ENCODE measurements around the gene SSH2.

SSH2 gene

DNA sequence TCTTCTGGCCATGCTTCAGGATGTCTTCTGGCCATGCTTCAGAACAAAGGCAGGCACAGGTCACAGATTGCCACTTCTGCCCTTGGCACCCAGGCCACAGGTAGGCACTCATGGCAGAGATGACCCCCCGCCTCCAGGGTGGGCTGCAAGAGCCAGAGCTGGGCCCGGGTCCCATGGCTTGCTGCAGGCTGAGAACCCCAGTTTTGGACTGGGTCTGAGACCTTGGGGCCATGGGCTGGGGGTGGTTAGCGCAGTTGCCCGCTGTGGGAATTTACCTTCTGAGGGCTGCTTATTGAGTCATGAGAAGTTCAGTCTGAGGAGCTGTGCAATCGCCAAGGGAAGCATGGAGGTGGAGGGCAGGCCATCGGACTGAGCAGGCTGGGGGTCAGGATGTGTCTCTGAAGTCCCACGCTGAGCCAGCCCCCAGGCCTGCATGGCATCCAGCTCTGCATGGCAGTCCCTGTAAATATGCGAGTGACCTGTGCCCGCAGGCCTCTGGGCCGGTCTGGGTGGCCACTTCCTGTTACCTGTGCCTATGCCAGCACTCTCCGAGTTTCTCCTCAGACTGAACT is 335.4 kb downstream of the SSH2 start:
- no peak for DNase-seq

DNA sequence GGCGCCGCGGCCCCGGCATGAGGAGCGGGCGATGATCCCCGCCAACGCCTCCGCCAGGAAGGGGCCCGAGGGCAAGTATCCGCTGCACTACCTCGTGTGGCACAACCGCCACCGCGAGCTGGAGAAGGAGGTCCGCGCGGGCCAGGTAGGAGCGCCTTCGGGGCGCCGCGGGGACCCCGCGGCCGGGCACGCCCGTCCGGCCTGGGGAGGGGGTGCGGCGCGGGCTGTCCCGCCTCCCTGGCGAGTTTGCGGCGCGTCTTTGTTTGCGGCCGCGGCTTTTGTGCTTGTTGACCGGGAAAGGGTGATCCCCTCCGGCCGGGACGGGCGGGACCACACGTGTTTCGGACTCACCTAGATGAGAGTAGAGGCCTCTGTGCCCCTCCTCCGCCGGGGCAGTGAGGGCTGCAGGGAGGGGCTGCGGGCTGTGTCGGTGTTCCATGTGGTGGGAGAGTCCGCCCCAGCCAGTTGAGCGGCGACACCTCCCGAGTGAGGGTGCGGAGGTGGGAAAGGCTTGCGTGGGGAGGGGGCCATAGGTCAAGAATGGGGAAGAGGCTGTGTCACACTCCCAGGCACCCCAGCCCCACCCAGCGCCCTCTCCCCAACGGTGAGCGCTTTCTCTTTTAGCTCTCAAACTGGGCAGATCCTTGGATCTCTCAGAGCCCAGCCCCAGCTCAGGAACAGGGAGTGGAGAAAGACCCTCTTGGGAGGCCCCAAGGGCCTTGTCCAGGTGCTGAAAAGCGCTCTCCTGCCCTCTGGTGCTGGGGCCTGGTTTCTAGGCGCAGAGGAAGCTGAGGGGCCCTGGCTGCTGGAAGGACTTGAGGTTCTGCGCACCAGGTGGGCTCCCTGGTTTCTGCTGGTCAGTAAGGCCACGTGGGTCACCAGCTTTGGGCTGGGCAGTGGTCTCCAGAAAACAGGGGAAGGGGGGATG is 336.2 kb downstream of the SSH2 start:
- DNase-seq: peak in 3 of 56 donors; percentile 24 to 37 (median 29)

DNA sequence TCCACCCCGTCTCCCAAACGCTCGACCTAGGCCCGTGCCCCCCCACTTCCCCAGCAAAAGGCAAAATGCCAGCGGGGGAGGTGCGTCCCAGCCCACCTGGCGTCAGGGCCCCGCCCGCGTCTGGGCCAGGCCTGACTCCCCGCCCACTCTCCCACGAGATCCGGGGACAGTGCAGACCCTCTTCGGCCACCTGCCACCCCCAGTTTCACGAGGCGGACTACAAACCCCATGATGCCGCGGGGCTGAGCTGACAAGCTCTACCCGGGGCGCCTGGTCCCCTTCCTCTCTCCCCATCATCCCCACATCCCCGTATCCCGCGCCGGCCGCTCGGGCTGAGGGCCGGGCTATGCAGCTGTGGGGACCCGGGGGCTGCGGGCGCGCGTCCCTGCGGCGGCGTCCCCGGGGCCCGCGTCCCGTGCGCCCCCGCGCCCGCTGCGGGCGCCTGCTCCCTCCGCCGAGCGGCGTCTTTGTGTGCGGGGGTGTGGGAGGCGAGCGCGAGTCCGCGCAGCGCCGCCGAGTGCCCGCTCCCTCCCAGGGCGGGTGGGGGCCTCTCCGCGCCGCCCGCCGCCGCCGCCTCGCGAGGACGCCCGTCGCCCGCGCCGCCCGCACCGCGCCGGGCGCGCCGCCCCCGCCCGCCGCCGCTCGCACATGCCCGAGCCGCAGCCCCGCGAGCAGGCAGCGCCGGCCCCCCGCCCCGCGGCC is 337.0 kb downstream of the SSH2 start, which contains the start of gene ANKRD13B:
ANKRD13B (plus strand) TSS at position 283 of the 702 bp plus-strand sequence. CDS start 490 bp downstream, outside the sequence.
- DNase-seq: peak in 46 of 56 donors; percentile 28 to 83 (median 60)

DNA sequence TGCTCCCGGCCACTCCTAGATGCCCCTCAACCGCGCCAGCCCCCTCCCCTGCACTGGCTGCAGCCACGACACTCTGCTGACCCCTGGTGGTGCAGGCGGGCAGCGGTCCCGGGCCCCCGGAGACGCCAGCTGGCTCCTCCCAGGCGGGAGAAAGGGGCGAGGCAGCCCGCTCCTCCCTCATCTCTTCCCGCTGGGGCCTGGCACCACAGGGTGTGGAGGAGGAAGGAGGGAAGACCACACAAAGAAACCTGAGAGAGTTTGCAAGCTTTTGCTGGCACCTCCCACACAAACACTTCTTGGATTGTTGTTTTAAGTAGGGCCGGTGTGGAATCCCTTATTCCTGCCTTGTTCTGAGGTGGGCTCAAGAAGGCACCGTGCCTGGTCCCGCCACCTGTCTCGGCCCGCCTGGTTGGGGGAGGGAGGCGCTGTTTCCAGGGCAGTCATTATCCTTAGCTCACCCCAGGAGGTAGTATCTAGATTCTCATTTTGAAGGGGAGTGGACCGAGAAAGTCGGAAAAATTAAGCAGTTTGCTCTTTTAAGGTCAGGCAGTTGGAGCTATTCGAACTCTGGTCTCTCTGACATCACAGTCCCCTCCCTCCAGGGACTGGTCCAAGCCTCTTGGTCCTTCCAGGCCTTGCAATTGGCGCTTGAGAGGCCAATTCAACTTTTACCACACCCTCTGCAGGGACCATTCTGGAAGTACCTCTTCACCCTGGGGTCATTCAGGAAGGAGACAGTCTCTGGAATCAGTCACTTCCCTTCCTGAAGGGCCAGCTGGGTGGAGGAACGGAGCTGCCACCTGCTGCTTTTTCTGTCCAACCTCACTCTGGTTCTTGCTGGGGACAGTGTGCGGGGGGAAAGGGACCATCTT is 338.1 kb downstream of the SSH2 start:
- DNase-seq: peak in 55 of 56 donors; percentile 39 to 94 (median 84)

DNA sequence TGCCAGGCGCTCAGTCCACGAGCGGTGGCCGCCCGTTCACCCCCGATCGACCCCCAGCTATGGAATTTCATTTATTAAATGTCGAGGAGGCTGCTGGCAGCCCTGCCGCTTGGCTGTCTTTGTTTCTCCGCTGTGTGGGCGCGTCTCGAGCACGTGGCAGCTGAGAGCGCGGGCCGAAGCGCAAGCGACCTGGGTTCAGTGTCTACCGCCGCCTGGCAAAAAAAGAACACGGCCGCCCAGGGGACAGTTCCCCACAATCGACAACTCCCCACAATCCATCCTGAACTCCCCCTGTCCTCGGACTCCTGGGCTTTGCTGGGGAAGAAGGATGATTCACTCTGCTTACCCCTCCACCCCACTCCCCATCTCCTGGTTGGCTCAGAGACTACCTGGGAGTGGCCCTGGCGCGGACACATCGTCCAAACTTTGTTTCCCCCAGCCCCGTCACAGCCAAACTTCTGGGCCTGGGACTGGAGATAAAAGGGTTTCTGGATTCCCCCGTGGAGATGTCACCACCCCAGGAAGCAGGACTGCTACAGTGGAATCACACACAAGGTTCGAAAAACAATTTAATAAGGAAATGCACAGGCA is 338.8 kb downstream of the SSH2 start:
- DNase-seq: peak in 19 of 56 donors; percentile 28 to 70 (median 57)

DNA sequence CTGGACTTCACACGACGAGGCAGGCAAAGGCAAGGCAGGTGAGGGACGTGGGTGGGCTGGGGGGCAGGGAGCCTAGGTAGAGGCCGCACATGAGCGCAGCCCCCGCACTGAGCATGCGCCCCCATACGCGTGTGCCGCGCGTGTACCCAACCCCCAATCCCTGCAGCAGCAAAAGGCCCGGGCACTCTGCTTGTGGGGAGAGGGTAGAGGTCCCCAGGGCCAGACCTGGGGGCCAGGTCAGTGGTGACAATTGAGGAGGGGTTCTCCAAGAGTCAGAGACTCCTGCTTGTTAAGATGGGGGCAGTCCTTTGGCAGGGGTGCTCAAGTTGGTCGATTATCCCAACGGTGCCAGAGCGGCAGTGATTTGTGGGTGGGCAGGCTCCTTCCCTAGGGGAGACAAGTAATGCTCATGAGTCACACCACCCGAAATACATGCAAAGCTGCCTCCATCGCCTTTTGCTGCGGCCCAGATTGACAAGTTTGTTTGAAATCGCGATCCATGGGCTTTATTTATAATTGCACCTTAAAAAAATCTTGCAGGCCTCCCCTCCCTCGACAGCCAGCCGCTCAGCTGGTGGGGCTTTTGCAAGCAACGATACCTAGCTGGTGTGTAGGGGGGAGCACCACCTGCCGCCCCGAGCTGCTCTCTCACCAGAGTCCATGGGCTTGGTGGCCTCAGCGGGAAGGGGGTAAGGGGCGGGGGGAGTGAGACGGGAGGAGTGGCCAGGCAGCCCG is 339.4 kb downstream of the SSH2 start:
- DNase-seq: peak in 15 of 56 donors; percentile 28 to 70 (median 57)

DNA sequence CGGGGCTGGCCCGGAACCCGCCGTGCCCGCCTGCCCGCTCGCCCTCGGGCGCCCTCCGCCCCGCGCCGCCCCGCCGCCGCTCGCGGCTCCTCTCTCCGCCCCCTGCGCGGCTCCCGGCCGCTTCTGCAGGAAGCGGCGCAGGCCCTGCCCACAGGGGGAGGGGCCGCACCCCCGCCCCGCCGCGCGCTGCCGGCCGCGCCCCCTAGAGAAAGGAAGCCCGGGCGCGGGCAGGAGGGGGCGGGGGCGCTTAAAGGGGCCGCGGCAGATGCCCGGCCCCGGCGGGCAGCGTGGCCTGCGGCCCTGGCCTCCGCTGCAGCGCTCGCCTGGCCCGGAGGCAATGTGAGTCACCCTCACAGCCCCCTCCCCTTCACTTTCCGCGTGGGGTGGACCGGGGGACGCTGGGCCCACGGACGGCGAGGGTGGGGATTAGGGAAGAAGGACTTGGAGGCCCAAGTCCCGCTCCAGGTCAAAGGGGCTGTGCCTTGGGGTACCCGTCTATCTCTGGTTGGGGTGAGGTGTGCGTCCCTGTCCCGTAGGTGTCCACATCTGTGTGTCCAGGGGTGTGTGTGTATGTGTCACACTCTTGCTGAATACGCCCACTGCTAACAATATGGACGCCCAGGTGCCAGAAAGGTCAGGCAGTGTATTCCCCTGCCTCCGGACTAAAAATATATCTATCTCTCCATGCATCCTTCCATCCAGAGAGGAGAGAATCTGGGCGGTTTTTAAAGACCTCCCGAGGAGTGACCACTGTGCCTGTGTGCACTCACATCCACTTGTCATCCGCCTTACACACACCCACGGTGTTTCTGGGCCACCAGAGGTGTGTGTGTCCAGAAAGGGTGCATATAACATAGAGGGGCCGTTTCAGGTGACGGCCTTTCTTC is 340.3 kb downstream of the SSH2 start, which contains the start of gene GIT1:
GIT1 (minus strand) TSS at position 125 of the 887 bp plus-strand sequence. CDS start 270 bp downstream, outside the sequence.
- peak in 49 of 56 donors; percentile 28 to 90 (median 72) for DNase-seq

DNA sequence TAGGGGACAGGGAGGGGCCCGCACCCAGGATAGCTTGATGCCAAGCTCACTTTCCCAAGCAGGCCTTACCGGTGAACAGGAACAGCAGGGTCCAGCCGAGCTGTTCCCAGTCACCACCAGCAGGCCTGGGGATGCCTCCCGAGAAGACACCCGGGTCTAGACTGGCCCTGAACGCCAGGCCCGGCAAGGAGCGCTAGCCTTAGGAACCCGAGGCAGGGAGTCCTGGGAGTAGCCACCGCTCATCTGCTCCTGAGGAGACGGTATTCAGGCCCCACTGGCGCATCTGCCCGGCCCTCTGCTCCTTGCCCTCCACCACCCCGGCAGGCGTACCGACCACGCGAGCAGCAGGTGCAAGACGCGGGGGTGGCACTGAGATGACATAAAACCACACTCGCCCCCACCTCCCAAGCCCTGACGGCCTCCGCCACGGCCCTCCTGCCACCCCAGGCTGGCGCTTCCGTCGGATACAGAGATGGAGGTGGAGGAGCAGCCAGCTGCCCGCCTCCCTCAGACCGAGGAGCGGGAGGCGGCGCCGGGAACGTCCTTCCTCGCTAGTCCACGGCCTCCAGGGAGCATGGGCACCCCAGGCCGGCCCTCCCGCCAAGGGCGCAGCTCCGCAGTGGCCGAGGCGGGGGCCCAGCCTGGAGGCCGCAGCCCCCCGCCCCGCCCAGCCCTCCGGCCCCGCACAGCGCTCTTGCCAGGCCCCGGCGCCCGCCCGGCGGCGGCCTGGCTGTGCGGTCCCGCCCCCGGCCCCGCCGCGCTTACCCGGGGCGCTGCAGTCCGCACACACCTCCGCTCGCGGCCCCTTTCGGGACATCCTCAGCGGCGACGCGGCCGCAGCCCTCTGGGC is 341.2 kb downstream of the SSH2 start:
- DNase-seq: peak in 16 of 56 donors; percentile 22 to 55 (median 38)

DNA sequence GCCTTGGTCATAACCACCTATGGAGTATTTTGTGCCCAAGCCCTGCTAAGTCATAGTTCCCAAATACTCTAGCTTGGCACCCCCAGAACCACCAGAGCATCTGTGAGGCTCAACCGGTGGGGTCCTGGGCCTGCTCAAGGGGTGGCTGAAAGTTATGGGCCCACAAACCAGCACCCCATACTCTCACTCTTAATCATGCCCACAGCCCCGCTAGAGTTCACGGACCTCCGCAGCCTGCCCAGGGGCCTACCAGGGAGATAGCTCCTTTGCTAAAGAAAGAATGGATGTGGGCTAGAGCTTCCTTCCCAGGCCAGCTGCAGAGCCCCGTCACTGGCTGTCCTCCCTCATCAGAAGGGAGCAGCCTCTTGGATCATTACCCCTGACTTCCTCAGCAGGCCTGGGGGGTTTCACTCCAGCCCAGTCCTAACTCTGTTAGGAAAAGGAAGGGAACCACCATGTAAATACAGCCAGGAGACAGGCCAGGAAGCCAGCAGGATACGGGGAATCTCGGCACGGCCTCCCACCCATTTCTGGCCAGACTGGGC is 341.9 kb downstream of the SSH2 start:
- DNase-seq: no peak

DNA sequence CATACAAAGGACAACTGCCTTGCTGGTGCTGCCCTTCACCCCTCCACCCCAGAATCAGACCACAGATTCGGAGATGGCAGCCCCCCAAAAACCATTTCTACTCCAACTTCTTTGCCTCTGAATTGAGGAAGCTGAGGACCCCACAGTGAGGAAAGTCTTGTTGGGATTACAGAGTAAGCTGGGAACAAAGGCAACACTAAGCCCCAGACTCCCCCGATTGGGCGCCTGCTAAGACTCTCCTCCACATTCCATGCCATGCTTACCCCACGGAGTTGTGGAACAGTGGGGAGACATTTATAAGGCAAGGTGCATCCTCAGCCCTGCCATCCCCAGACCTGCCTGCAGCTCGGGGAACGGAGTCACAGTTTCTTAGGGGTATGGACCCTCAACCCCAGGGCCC is 342.4 kb downstream of the SSH2 start:
- DNase-seq: no peak

DNA sequence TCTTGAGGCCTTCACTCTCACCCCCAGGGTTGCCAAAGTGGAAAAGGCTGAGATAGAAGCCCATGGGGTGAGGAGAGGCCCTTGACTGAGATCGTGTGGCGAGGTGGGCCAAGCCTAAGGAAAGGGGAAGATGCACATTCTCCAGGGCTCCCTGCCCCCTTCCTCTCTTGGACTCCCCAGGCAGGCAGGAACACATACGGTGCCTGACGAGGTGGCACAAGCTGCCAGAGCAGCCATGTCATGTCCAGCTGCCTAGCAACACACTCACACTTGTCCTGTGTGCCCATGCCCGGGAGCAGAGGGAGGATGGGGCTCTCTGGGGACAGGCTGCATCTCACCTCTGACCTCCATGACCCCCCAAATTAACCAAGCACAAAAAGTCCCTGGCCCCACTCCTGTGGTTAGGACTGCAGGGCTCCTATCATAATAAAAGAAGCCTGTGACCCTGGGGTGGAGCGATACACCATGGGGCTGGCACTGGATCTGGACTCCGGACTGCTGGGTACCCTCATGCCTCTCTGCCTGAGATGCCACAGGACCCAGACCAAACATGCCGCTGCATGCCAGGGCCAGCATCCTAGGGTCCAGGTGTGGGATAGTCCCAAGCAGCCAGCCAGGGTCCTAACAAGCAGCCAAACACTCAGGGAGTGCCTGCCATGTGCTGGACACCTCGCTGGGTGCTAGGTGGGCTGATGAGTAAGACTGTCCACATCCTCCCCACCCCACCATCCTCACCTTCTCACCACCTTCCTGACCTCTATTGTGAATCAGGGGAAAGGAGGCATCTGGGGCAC is 343.2 kb downstream of the SSH2 start:
- no peak for DNase-seq

DNA sequence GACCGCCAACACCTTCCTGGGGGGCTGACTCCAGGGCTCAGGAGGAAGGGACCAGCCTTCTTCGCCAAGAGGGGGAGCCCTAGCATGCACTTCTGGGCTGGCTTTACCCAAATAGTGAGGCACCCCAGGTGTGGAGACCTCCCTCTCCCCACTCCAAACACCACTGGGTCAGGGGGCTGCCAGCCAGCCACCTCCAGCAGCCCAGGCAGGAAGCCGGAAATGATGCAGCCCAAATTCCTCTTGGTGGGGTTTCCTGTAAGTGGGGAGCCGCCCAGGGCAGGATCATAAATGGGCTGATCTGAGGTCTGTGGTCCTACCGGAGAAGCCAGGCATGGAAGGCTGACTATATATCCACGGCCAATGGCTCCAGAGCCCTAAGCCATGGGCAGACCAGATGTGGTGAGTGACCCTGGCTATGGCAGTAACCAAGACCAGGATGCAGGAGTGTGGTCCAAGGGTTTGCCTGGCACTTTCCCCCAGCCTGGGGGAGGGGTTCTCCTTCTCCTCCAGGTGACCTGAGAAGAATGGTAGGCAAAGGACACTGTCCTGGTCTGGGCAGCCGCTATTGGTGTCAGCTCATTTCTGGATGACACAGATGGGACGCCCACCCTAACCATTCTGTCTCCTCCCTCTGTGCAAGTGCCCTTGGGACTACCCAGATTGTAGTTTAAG is 344.8 kb downstream of the SSH2 start:
- no peak for DNase-seq

DNA sequence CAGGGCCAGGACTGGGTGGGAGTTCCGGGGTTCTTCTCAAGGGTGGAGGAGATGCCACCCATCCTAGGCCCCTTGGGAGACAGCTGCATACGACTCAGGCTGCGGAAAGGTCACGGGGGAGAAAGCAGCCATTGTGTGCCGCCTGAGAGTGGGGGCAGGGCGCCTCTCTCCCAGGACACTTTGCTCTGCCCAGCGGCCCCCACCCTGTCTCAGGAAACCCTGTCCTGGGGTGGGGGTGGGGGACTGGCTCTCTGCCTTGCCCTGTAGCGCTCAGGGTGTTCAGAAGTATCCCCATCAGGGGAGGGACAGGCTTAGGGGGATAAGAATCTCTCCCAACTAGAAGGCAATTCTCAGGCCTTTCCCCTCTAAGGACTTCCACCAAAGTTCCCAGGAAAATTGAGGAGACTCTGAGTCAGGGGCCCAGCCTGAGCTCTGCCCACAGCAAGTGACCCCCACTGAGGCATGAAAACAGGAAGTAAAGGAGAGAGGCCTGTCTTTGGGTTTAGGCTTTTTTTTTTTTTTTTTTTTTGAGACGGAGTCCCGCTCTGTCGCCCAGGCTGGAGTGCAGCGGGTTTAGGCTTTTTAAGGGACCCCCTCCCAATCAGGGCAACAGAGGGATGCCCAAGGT is 345.5 kb downstream of the SSH2 start:
- DNase-seq: peak in 49 of 56 donors; percentile 33 to 89 (median 71)

DNA sequence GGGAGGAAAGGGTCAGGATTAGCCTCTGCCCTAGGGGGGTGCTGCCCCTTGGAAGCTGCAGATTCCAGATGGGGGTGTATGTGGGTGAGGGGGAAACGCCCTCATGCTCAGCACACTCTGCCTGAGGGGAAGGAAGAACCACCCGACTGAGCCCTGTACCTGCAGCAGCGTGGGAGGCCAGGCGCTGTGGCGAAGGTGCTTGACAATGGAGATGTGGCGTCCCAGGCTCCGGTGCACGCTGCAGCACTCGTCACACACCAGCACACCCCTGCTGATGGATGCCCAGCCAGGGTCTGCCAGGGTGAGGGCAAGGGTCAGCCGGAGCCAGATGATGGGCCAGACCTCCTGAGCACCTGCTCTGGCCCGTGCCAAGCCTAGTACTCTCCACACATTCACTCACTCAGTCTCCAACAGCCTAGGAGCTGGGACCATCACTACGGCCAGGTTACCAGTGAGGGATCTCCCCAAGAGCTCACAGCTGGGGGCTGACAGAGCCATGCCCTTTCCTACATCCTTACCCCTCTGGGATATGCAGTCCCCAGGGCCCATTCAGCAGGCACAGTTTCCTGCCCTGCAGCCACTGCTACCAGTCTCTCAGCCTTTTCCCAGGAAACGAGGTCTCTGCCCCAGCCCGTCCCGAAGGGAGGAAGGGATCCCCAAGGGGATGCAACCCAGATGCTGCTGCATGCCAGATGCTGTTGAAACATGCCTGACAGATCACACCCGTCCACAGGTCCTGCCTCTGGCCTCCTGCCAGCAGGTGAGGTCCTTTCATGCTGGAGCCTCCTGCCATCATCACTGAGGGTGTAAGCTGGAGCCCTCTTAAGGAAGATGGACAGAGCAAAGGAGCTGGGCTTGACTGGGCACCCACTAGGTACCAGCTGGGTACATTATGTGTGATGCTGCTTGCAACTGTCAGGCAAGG is 346.4 kb downstream of the SSH2 start:
- DNase-seq: no peak

Measured in amygdala (tissue), 56 donors.